ENCODE results near the gene BTF3L4.
A peak's percentile ranks its signal among the peaks of the same experiment; 100 is the strongest.
"Not testable (repeated sequence)": the region's sequence is repeated elsewhere in the genome, so short reads cannot be mapped to it uniquely, and the experiment has no call there.

BTF3L4 gene

DNA sequence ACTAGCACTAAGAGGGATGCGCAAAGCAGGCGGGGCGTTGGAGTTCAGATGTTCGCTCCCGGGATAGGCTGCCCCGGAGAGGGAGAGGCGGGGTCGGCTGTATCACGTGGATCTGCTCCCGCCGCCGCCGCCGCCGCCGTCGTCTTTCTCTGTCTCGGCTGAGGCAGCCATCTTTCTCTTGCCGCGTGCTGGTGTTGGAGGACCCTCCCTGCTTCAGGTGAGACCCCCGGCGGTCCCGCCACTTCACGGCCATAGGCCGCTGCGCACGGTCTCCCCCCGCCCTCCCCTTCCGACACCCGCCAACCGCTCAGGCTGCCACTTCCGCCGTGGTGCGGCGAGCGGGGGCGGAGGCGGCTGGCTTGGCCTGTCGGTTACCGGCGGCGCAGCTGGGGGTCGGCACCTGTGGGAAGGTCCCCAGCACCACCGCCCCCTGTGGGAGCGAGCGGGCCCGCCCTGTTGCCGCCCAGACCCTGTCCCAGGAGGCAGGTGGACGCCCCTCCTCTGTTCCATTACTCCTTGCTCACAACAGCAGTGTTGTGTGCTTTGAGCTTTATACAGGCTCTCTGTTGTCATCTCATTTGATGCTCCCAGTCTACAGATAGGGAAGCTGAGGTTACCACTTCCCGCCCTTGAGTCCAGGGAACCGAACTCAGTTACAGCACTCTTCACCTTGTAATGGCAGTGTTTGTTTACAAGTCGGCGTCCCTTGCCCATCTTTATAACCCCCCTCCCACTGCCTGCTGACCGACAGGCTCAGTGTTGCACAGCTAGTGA lies at the start of gene BTF3L4:
TSS of gene BTF3L4 (plus strand) at position 133 of the 774 bp plus-strand sequence. CDS start 3,553 bp downstream, outside the sequence.
- DNase-seq (ENCODE audit: low read depth in 1 of 2, low spot score in 1 of 2) = peak; percentile 80 to 85

GRCh38 chr1:52007215-52008002 lies 48.7 kb upstream of the BTF3L4 start:
- DNase-seq (ENCODE audit: low read depth in 1 of 2, low spot score in 1 of 2) = no peak

DNA sequence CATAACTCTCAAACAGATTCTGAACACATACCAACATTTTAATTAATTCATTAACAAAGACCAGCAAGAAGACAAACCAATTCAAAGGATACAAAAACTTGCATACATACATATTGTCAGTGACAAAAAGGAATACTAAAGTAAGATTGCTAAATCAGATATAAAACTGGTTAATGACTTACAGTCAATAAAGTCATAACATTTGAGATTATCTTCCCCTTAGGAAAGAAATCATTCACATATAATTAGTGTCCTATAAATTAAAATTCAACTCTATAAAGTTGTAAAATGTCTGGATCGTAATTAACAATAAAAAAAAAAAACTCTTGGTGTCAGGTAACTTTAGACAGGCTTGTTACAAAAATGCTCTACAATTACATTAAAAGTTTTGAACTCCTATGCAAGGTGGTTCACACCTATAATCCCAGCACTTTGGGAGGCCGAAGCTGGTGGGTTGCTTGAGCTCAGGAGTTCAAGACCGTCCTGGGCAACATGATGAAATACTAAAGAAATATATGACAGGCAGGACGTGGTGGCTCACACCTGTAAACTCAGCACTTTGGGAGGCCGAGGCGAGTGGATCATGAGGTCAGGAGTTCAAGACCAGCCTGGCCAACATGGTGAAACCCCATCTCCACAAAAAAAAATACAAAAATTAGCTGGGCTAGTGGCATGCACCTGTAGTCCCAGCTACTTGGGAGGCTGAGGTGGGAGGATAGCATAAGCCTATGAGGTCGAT lies 47.9 kb upstream of the BTF3L4 start:
- no peak for DNase-seq (ENCODE audit: low read depth in 1 of 2, low spot score in 1 of 2)

GRCh38 chr1:52022133-52022532 lies 34.0 kb upstream of the BTF3L4 start:
- DNase-seq (ENCODE audit: low read depth in 1 of 2, low spot score in 1 of 2) = no peak

DNA sequence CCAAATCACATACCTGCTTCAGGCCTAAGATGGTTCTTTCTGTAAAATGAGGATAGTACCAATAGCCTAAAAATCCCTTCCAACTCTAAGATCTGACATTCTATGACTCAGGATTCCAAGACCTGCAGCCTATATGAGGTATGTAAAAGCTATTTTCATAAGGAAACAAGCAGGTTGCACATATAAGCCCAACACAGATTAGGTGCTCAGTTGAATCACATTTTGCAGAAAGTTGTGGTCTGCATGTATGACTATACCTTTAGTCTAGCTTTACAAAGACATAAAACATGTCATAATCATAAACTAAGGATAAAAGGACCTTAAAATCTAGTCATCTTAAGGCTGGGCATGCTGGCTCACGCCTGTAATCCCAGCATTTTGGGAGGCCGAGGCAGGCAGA lies 29.8 kb upstream of the BTF3L4 start:
- DNase-seq (ENCODE audit: low read depth in 1 of 2, low spot score in 1 of 2) = no peak

DNA sequence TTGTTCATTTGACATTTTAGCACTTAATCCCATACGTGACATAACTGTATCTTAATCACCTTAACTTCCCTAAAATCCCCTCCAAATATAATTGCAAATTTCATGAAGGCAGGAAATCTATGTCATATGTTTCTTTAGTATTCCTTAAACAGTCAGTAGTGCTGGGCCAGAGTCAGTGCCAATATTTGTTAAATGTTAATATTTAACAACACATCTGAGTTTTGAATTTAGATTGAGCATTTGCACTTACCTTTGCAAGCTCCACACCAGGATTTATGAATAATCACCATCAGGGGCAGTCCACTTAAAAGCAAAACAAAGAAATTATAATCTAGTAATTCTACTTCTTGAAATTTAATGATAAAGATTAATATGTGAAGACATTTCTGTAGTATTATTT lies 27.8 kb upstream of the BTF3L4 start:
- DNase-seq (ENCODE audit: low read depth in 1 of 2, low spot score in 1 of 2) = no peak

DNA sequence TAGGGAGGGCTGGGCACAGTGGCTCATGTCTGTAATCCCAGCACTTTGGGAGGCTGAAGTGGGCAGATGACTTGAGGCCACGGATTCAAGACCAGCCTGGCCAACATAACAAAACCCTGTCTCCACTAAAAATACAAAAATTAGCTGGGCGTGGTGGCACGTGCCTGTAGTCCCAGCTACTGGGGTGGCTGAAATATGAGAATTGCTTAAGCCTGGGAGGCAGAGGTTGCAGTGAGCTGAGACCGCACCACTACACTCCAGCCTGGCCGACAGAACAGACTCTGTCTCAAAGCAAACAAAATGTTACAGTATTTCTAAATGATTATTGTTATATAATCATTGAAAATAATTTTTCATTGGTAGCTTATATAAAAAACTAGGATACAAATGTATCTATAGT lies 27.3 kb upstream of the BTF3L4 start:
- not testable (repeated sequence) for DNase-seq (ENCODE audit: low read depth in 1 of 2, low spot score in 1 of 2)

DNA sequence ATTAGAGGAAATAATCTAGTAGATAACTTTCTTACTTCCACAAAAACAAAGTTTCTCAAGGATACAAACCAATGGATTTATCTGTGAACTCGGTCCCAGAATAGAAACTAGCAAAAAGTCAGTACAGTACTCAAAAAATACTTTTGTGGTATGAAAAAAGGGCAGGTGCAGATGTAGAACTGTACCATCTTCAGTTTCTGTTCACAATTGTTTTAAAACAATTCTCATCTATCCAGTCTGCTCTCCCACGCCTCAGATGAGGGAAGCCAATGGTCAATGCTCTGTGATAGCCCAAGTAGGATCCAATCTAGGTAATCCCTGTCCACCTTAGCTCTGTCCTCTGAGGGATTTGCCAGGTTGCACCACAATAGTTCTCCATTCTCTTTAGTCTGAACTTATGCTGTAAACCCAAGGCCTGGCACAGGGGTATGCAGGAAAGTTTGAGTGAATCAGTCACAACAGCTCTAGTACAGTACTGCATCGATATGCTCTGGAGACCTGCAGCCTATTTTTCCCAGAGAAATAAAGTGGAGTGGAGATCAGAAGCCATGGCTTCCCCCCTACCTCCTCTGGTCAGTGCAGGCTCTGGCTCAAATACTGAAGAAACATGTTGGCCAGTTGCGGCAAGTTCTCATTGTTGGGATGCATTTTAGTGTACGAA lies 23.8 kb upstream of the BTF3L4 start:
- DNase-seq (ENCODE audit: low read depth in 1 of 2, low spot score in 1 of 2) = no peak

GRCh38 chr1:52032785-52033131 lies 23.3 kb upstream of the BTF3L4 start:
- DNase-seq (ENCODE audit: low read depth in 1 of 2, low spot score in 1 of 2) = no peak

GRCh38 chr1:52033190-52034049 lies 22.7 kb upstream of the BTF3L4 start, which contains the start of gene KTI12:
TSS of gene KTI12 (minus strand) at chr1:52033810. CDS start at chr1:52033761, 49 bp downstream.
- DNase-seq (ENCODE audit: low read depth in 1 of 2, low spot score in 1 of 2) = peak; percentile 65 to 71

- no peak for DNase-seq (ENCODE audit: low read depth in 1 of 2, low spot score in 1 of 2)
Measured at GRCh38 chr1:52034050-52034384, 22.1 kb upstream of the BTF3L4 start.

DNA sequence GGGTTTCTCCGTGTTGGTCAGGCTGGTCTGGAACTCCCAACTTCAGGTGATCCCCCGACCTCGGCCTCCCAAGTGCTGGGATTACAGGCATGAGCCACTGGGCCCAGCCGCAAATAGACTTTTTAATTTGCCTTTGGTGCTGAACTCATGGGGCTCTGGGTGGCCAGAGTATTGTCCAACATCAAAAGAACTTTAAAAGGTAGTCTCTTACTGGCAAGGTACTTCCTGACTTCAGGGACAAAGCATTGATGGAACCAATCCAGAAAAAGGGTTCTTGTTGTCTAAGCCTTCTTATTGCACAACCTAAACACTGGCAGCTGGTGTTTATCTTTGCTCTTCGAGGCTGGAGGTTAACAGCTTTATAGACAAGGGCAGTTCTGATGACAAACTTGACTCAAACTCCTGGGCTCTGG lies 18.7 kb upstream of the BTF3L4 start:
- no peak for DNase-seq (ENCODE audit: low read depth in 1 of 2, low spot score in 1 of 2)

DNA sequence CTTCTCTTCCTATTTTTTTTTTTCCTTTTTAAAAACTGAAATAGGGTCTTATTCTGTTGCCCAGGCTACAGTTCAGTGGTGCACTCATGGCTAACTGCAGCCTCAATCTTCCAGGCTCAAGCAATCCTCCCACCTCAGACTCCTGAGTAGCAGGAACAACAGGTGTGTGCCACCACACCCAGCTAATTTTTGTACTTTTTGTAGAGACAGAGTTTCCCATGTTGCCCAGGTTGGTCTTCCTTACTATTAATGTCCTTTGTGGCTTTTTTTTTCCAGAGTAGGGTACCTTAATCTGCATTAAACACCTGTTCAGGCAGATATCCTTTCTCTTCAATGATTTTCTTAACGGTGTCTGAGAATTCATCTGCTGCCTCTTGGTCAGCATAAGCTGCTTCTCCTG lies 18.2 kb upstream of the BTF3L4 start:
- DNase-seq (ENCODE audit: low read depth in 1 of 2, low spot score in 1 of 2) = no peak

GRCh38 chr1:52041551-52042185 lies 14.4 kb upstream of the BTF3L4 start:
- no peak for DNase-seq (ENCODE audit: low read depth in 1 of 2, low spot score in 1 of 2)

DNA sequence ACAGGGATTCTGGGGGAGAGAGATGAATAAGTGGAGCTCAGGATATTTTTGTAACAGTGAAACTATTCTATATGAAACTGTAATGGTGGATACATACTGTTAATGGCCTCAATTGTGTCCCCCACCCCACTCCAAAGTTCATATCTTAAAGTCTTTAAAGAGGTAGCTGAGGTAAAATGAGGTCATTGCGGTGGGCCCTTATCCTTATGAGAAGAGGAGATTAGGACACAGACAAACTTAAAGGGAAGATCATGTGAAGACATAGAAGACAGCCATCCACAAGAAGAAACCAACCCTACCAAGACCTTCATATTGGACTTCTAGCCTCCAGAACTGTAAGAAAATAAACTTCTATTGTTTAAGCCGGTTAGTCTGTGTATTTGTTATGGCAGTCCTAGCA lies 10.9 kb upstream of the BTF3L4 start:
- no peak for DNase-seq (ENCODE audit: low read depth in 1 of 2, low spot score in 1 of 2)

DNA sequence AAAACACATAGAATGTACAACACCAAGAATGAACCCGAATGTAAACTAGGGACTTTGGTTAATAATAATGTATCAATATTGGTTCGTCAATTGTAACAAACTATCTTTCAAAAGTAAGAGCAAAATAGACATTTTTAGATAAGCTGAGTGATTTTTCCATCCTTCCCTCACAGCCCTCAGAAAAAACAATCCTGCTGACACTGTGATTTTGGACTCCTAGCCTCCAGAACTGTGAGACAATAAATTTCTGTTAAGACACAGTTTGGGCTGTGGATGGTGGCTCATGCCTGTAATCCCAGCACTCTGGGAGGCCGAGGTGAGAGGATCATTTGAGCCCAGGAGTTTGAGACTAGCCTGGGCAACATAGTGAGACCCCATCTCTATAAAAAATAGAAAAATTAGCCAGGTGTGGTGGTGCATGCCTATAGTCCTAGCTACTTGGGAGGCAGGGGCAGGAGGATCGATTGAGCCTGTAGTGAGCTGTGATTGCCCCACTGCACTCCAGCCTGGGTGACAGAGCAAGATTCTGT lies 10.4 kb upstream of the BTF3L4 start:
- not testable (repeated sequence) for DNase-seq (ENCODE audit: low read depth in 1 of 2, low spot score in 1 of 2)

GRCh38 chr1:52049337-52049736 lies 6.8 kb upstream of the BTF3L4 start:
- DNase-seq (ENCODE audit: low read depth in 1 of 2, low spot score in 1 of 2) = not testable (repeated sequence)

GRCh38 chr1:52053862-52054261 lies 2.2 kb upstream of the BTF3L4 start:
- no peak for DNase-seq (ENCODE audit: low read depth in 1 of 2, low spot score in 1 of 2)

GRCh38 chr1:52054496-52055065 lies 1.5 kb upstream of the BTF3L4 start:
- DNase-seq (ENCODE audit: low read depth in 1 of 2, low spot score in 1 of 2) = no peak
